ENCODE data around the gene MAP3K14.
"Not testable (repeated sequence)": the region's sequence is repeated elsewhere in the genome, so short reads cannot be mapped to it uniquely, and the experiment has no call there.

MAP3K14 gene

GRCh38 chr17:45258981-45259380 lies 57.8 kb downstream of the MAP3K14 start:
- no peak for DNase-seq (ENCODE audit: low spot score)

GRCh38 chr17:45257115-45257514 lies 59.7 kb downstream of the MAP3K14 start:
- DNase-seq (ENCODE audit: low spot score), result no peak

- no peak for DNase-seq (ENCODE audit: low spot score)
Observed at GRCh38 chr17:45256114-45256966, 60.5 kb downstream of the MAP3K14 start.

- DNase-seq (ENCODE audit: low spot score), result no peak
Observed at GRCh38 chr17:45255358-45255757, 61.5 kb downstream of the MAP3K14 start.

GRCh38 chr17:45253879-45254278 lies 62.9 kb downstream of the MAP3K14 start:
- DNase-seq (ENCODE audit: low spot score), result no peak

GRCh38 chr17:45253237-45253636 lies 63.6 kb downstream of the MAP3K14 start:
- not testable (repeated sequence) for DNase-seq (ENCODE audit: low spot score)

- no peak for DNase-seq (ENCODE audit: low spot score)
Observed at GRCh38 chr17:45251931-45252330, 64.9 kb downstream of the MAP3K14 start.

- DNase-seq (ENCODE audit: low spot score), result no peak
Observed at GRCh38 chr17:45248132-45248957, 68.5 kb downstream of the MAP3K14 start.

GRCh38 chr17:45247429-45248131 lies 69.2 kb downstream of the MAP3K14 start:
- DNase-seq (ENCODE audit: low spot score), result peak; percentile 96

- DNase-seq (ENCODE audit: low spot score), result peak; percentile 33
Observed at GRCh38 chr17:45246861-45247428, 69.9 kb downstream of the MAP3K14 start.

GRCh38 chr17:45246338-45246737 lies 70.5 kb downstream of the MAP3K14 start:
- no peak for DNase-seq (ENCODE audit: low spot score)

GRCh38 chr17:45244725-45245656 lies 71.8 kb downstream of the MAP3K14 start:
- no peak for DNase-seq (ENCODE audit: low spot score)

GRCh38 chr17:45243750-45244149 lies 73.1 kb downstream of the MAP3K14 start:
- DNase-seq (ENCODE audit: low spot score), result no peak

- no peak for DNase-seq (ENCODE audit: low spot score)
Observed at GRCh38 chr17:45242029-45242414, 74.8 kb downstream of the MAP3K14 start.

GRCh38 chr17:45241328-45242028 lies 75.3 kb downstream of the MAP3K14 start:
- DNase-seq (ENCODE audit: low spot score), result no peak

- DNase-seq (ENCODE audit: low spot score), result no peak
Observed at GRCh38 chr17:45240905-45241327, 75.9 kb downstream of the MAP3K14 start.

- DNase-seq (ENCODE audit: low spot score), result no peak
Observed at GRCh38 chr17:45238155-45238774, 78.6 kb downstream of the MAP3K14 start.

- no peak for DNase-seq (ENCODE audit: low spot score)
Observed at GRCh38 chr17:45237686-45238085, 79.1 kb downstream of the MAP3K14 start.

GRCh38 chr17:45236282-45236606 lies 80.6 kb downstream of the MAP3K14 start:
- no peak for DNase-seq (ENCODE audit: low spot score)

Measured in COLO829 (cell line).